GM04503 (cell line): ENCODE measurements around the gene GSTA4.
"Not testable (repeated sequence)": the region's sequence is repeated elsewhere in the genome, so short reads cannot be mapped to it uniquely, and the experiment has no call there.

Source experiments
- DNase-seq: peaks from one replicate; pipeline ENCODE4 v3.0.0-alpha.2; 2012; ENCODE audit warnings: low read depth

Gene GSTA4

DNA sequence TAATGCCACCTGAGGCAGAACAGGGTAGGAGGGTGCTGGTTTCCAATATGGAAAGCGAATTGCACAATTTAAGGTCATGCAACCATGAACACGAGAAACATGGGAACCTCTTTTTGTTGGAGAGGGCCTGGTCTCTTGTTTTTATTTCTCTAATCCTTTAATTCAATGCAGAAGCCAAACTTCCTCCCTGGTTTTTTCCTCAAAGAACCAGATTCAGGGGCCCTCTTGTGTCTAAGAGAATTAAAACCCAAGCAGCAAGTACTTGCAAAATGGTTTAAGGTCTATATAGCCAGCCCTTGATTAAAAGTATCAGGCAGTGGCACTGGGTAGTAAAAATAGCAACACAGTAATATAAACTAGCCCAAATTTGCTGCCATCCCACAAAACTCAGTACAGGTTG, 19.5 kb downstream of the GSTA4 start:
- DNase-seq = no peak

DNA sequence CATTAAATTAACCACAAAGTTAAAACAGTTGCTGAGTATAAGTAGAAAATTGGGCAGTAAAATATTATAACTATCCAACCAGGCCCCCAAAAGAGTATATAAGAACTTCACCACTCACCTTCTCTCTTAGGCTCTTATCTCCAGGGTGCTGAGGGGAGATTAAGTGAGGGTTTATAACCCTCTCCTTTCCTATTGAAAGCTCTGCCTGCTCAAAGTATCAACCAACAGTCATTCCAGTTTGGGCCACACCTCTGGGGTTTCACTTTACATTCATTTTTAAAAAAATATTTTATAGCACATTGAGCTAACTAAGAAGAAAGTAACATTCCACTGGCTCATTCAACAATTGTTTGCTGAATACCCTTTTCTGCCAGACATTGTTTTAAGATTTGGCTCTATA, 22.1 kb downstream of the GSTA4 start:
- no peak for DNase-seq

DNA sequence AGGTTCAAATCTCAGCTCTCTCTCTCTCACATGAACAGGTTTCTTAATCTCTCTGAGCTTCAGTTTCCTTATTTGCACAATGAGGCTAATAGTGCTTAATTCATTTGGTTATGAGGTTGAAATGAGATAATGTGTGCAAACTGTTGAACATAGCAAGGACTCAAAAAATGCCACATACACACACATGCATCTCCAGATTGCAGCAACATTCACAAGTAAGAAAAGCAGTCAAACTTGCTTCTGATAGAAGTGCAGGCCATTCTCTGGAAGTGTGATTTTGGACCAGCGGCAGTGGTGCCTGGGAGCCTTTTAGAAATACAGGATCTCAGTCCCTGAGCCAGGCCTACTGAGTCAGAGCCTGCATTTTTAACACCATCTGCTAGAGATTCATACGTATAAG, 25.7 kb downstream of the GSTA4 start:
- no peak for DNase-seq

DNA sequence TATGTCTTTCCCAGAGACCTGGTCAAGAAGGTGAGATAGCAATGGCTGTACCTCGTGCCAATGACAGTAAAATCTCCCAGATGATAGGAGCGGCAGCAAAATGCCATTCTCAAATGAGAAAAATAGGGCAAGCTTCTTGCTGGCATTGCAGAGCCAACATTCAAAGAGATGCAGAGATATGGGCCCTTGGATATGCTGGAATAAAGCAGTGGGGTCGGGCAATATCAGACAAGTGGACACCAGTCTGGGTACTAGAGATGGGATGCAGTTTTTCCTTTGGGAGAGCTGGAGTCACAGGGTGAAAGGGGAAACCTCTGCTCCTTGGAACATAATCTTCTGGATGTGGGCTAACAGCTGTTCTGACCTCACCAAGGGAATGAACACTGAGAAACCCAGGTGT, 29.0 kb downstream of the GSTA4 start:
- DNase-seq = no peak

DNA sequence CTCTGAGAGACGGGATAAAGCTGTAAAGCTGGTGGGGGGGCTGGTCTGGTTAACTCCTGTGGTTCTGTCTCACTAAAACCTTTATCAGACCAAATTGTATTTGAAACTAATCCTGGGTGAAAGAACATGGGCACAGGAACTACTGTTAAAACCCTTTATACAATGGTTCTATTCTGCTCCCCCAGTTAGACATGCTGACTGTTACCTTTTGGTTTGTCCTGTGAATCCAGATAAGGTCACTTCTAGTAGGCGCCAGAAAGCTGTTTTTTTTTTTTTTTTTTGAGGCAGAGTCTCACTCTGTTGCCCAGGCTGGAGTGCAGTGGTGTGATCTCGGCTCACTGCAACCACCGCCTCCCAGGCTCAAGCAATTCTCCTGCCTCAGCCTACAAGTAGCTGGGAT, 29.7 kb downstream of the GSTA4 start:
- DNase-seq = no peak

DNA sequence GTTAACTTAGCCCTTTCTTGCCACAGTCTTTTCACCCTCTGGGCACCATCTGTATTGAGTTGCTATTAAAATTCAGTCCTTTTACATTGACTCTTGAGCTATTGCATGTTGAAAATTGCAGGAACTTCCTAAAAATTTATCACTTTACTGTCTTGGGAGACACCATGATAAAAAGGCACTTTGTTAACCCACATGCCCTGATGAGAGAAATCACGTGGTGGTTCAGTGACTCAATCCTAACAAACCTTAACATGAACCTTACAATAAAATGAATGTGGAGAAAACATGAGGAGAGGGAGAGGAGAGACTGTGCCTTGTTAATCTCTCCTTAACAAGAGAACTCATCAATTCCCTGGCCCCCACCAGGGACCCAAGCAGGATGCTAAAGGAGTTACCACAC, 30.8 kb downstream of the GSTA4 start:
- no peak for DNase-seq

DNA sequence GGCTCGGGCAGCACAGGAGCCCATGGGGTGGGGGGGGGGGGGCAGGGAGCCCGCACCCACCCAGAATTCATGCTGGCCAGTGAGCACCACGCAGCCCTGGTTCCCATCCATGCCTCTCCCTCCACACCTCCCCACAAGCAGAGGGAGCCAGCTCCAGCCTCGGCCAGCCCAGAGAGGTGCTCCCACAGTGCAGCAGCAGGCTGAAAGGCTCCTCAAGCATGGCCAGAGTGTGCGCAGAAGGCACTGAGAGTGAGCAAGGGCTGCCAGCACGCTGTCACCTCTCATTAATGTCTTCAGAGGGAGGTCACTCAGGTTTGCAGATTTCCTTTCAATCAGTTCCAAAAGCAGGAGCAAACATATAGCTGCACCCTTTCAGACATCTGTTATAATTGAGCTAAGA, 32.4 kb downstream of the GSTA4 start:
- DNase-seq = no peak

DNA sequence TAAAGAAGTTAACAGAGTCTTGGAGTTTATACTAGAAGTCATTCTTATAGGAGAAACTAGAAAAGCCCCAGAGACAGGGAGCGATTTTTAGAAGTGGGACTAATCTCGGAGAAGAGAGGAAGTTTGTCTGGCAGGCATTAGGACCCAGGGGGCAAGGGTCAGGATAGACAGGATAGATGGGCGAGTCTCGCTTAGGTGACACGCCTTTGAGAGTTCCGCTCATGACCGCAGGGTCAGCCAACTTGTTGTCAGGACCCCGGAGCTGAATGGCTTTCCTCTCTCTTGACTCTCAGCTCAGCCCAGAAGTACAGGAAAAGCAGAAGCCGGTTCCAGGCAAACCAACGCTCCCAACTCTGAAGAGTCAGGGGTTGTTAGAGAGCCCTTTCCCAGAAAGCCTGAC, 34.1 kb downstream of the GSTA4 start:
- not testable (repeated sequence) for DNase-seq

DNA sequence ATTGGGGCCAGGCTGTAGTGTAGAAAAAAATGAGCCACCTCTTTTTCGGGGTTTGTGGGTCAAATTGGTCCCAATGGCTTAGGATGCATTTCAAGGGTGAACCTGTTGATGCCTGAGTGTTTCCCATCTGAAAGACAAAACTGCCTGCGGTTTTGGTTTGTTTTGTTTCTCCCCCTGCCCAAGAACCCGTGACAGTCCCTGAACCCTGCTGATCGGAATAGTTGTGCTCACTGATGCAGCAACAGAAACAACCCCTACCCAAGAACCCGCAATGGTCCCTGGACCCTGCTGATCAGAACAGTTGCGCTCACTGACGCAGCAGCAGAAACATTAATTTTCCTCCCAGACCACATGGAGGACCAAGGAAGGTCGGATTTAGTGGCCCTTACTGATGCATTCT, 34.9 kb downstream of the GSTA4 start:
- DNase-seq = not testable (repeated sequence)

DNA sequence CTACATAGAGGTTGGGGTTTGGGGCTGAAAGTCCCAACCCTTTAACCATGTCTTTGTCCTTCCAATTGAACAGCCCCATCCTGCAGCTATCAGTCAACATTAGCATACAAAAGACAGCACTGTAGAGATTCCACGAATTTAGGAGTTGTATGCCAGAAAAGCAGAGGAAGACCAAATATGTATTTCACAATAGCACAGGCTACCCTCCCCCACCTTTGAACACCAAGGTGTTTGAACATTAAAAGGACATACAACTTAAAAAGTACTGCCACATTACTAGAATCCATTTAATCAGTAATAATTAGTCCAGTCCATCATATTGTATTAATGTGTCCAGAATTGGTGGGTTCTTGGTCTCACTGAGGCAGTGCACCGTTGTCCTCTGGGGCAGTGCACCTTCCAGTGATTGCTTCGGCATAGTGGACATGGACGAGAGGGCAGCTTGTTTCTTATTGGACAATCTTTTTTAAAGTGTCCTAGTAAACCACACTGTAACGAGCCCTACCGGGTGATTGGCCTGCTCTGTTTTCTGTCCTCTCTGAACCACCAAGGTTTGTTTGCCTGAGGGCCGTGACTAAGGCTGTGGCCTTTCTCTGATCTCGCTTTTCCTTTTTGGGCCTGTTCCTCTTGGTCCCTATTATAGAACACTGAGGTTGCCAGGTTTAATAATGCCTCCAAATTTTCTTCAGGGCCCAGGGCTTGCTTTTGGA, 36.4 kb downstream of the GSTA4 start:
- DNase-seq = no peak

DNA sequence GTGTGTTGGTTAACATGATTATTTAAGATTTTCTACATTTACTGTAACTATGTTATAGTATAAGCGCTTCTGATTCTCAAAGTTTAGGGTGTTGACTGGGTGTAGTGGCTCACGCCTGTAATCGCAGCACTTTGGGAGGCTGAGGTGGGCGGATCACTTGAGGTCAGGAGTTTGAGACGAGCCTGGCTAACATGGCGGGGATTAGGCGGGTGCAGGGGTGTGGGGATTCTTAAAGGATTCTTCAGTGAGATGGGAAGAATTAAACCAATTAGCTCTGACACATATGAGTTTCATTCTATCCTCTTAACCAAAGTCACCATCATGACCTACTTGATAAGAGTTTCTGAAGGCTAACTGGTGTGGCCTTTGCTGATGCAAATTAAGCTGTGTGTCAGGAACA, 39.2 kb downstream of the GSTA4 start:
- DNase-seq = no peak

DNA sequence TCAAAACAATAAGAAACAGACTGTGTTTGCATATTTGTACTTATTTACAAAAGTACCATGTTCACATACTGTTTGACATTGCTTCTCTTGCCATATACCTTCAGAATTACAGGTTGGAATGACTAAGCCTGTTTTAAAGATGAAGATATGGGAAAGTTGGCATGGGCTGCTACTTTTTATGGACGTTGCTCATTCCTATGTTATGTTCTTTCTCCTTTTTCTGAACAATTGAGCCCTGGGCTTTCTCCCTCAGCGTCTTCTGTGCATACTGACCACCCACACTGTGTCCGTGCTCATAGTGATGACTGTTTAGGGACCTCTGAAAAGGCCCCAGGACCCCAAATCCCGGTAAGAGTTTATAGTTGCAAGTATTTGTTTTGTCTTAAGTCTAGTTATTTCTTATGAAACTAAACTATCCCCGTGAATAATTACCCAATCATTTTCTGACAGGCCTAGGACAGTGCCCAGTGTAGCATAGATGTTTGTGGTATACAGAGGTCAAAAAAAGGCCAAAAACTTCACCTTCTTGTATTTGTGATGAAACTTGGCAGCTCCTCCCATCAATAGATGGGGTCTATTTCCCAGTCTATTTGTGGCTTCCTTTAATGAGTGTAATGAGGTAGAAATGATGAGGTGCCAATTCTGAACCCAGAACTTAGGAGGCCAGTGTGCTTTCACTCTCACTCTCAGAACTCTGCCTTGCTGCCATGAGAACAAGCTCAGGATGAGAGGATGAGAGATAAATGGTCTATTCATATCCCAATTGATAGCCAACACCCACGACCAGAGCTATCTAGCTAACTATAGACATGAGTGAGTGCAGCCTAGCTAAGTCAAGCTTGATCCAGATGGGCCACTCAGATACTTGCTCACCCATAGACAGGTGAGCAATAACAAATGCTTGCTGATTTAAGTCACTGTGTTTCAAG, 40.9 kb downstream of the GSTA4 start:
- no peak for DNase-seq

DNA sequence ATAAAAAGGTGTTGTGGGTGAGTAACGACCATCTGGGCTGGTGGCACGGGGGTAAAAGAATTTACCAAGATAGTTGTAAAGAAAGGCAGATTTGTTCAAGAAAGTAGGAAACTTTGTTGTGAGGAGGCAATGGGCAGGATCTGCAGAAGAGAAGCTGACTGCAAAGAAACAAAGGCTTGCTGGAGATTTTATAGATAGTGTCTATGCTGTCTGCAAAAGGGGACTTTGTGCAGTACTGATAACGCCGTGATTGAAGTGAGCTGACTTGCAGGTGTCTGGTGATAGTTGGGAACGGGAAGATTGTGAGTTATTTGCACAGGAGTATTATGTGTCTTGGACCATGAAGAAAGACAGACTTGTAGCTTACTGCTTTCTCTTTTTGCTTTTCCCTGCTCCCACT, 48.8 kb downstream of the GSTA4 start:
- no peak for DNase-seq

DNA sequence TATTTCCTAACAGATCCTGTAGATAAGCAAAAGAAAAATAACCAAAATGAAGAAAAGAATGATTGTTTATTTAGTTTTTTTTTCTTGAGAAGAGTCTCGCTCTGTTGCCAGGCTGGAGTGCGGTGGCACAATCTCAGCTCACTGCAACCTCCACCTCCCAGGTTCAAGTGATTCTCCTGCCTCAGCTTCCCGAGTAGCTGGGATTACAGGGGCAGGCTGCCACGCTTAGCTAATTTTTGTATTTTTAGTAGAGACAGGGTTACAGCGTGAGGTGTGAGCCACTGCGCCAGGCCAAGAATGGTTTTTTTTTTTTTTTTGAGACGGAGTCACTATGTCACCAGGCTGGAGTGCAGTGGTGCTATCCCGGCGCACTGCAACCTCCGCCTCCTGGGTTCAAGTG, 52.3 kb downstream of the GSTA4 start:
- DNase-seq = not testable (repeated sequence)

DNA sequence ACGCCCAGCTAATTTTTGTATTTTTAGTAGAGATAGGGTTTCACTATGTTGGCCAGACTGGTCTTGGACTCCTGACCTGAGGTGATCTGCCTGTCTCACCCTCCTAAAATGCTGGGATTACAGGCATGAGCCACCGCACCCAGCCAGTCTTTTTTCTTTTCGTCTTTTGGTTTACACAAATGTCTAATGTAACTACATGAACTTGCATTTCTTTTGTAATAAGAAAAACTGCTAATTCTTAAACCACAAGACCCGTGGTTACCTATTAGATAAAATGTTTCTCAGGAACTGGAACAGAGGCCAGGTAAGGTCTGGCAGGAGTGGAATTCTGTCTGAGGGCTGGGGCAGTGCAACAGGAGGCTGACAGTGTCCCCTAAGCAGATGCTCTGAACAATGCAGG, 52.9 kb downstream of the GSTA4 start:
- no peak for DNase-seq

DNA sequence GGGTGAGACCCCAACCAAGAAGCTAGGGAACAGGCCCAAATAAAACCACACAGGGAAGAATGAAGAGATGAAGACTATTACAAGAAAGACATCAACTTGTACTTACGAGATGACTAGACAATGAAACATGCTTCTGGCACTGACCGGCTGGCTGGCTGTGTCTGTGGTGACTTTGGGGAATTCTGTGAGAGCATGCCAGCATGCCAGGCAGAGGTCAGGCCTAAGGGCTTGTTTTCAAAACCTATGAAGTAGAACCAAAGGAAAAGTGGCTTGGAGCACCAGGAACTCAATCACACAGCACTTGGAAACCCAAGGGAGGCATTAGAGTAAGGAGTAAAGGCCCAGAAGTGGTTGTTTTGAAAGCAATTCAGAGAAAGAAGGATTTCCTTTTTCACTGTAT, 57.2 kb downstream of the GSTA4 start:
- DNase-seq = no peak

DNA sequence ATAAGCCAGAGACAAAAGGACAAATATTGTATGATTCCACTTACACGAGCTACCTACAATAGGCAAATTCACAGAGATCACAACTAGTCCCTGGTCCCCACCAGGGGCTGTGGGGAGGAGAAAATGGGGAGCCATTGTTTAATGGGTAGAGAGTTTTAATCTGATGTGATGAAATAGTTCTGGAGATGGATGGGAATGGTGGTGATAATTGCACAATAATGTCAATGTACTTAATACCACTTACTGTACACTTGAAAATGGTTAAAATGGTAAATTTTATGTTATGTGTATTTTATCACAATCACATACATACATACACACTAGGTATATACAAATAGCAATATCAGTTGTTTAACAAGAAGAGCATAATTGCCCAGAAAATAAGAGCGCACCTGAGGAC, 61.3 kb downstream of the GSTA4 start:
- no peak for DNase-seq

DNA sequence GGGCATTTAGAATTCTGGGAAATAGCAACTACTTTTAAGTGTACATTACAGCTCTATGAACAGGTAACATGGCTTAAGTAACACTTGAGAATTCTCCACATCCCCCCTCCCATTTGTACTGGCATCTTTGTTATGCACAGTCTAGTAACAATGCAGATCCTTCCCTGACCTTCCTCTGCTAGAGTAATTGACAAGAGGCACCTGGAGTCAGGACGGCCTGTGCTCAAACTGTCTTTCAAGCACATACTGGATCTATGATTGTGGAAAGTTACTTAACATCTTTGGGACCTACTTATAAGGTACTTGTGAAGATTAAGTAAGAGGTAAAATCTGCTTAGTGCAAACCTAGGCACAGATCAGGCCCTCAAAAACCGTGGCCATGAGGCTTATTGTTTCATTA, 63.7 kb downstream of the GSTA4 start:
- DNase-seq = no peak

DNA sequence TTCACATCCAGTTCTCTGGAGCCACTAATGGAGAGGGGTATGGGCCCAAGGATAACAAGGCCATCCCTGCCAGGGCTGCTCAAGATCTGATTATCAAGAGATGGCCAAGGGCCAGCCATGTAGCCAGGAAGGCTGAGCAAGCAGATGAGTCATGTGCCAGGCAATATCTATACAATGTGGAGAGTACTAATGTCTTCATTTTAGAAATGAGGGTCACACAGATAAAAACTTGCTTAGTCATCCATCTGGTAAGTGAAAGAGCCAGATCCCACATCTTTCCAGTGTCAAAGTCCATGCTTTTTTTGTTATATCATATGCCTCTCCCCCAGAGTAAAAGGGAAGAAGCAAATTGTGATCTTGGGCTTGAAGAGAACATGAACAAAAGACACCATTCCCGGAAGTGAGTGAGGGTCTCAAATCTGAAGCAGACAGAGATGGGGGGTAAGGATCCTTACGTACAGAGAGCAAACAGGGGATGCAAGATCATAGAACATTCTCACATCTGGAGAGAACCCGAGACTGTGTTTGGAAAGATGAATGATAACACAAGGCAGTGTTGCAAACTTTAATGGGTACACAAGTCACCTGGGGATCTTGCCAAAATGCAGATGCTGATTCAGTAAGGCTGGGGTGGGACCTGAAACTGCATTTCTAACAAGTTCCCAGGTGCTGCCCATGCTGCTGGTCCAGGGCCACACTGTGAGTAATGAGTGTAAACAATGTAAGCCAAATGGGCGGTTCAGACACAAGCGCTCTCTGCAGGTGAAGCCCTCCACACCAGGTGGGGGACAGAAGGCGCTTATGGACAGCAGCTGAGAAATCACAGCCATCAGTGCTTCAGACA, 65.5 kb downstream of the GSTA4 start:
- DNase-seq = peak; percentile 80
